HEK293 (cell line): Measurements from ENCODE around the gene MME.

Experiments
- KLF9 ChIP-seq: fragments of 450-650 bp; formaldehyde crosslinking; IDR thresholded peaks from 2 replicates; pipeline ENCODE4 v1.5.1; 2016; ENCODE audit warnings: missing biosample characterization, missing genetic modification characterization, low read depth
- SP2 ChIP-seq: fragments of 450-650 bp; formaldehyde crosslinking; IDR thresholded peaks from 2 replicates; pipeline ENCODE4 v1.5.1; 2016; ENCODE audit warnings: missing biosample characterization, missing genetic modification characterization
- YY1 ChIP-seq: fragments of 450-650 bp; formaldehyde crosslinking; IDR thresholded peaks from 2 replicates; pipeline ENCODE4 v1.5.1; 2018; ENCODE audit warnings: missing biosample characterization, missing genetic modification characterization
- ZBTB7A ChIP-seq: fragments of 450-650 bp; formaldehyde crosslinking; IDR thresholded peaks from 2 replicates; pipeline ENCODE4 v1.5.1; 2016; ENCODE audit warnings: low read depth, missing biosample characterization, missing genetic modification characterization
- ZBTB8A ChIP-seq: fragments of 450-650 bp; formaldehyde crosslinking; IDR thresholded peaks from 2 replicates; pipeline ENCODE4 v1.5.1; 2016; ENCODE audit warnings: missing biosample characterization, missing genetic modification characterization
- ZFP41 ChIP-seq: fragments of 450-650 bp; formaldehyde crosslinking; IDR thresholded peaks from 2 replicates; pipeline ENCODE4 v1.5.1; 2016; ENCODE audit warnings: missing biosample characterization, missing genetic modification characterization, borderline replicate concordance
- ZNF121 ChIP-seq: fragments of 450-650 bp; formaldehyde crosslinking; IDR thresholded peaks from 2 replicates; pipeline ENCODE4 v1.5.1; 2016; ENCODE audit warnings: missing biosample characterization, missing genetic modification characterization
- ZNF274 ChIP-seq, 2 experiments: fragments of 200-500 bp in 1 of 2; fragments of 450-650 bp in 1 of 2; sonication (Bioruptor generic) in 1 of 2; formaldehyde crosslinking in 1 of 2; IDR thresholded peaks; 2 replicates each; pipeline versions ENCODE4 v1.5.1 to v1.6.1; 2014 to 2016; ENCODE audit warnings: borderline replicate concordance in 1 of 2, inconsistent platforms in 1 of 2, low read length in 1 of 2, missing biosample characterization in 1 of 2, missing genetic modification characterization in 1 of 2
- ZNF37A ChIP-seq: fragments of 450-650 bp; IDR thresholded peaks from 2 replicates; pipeline ENCODE4 v1.5.1; 2018; ENCODE audit warnings: missing biosample characterization, missing genetic modification characterization
- ZNF629 ChIP-seq: fragments of 450-650 bp; formaldehyde crosslinking; IDR thresholded peaks from 2 replicates; pipeline ENCODE4 v1.5.1; 2017; ENCODE audit warnings: missing biosample characterization, missing genetic modification characterization
- ZNF670 ChIP-seq: fragments of 450-650 bp; formaldehyde crosslinking; IDR thresholded peaks from 2 replicates; pipeline ENCODE4 v1.5.1; 2016; ENCODE audit warnings: missing biosample characterization, missing genetic modification characterization, low read depth
- TF ChIP-seq, protein P1 (sequence below): fragments of 450-650 bp; formaldehyde crosslinking; IDR thresholded peaks from 2 replicates; pipeline ENCODE4 v1.5.1; 2016; ENCODE audit warnings: missing biosample characterization, missing genetic modification characterization
- TF ChIP-seq, protein P2 (sequence below): IDR thresholded peaks from 2 replicates; pipeline ENCODE4 v1.6.1; 2011; ENCODE audit warnings: mild to moderate bottlenecking, low read depth, low read length, borderline replicate concordance

DNA sequence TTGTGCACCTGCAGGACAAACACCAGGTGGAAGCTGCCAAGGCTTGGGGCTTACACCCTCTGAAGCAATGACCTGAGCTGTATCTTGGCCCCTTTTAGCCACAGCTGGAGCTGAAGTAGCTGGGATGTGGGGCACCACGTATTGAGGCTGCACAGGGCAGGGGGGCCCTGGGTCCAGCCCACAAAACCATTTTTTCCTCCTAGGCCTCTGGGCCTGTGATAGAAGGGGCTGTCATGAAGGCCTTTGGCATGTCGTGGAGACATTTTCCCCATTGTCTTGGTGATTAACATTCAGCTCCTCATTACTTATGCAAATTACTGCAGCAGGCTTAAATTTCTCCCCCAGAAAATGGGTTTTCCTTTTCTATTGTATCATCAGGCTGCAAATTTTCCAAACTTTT lies 27.6 kb upstream of the MME start:
- TF ChIP-seq, protein P1, sequence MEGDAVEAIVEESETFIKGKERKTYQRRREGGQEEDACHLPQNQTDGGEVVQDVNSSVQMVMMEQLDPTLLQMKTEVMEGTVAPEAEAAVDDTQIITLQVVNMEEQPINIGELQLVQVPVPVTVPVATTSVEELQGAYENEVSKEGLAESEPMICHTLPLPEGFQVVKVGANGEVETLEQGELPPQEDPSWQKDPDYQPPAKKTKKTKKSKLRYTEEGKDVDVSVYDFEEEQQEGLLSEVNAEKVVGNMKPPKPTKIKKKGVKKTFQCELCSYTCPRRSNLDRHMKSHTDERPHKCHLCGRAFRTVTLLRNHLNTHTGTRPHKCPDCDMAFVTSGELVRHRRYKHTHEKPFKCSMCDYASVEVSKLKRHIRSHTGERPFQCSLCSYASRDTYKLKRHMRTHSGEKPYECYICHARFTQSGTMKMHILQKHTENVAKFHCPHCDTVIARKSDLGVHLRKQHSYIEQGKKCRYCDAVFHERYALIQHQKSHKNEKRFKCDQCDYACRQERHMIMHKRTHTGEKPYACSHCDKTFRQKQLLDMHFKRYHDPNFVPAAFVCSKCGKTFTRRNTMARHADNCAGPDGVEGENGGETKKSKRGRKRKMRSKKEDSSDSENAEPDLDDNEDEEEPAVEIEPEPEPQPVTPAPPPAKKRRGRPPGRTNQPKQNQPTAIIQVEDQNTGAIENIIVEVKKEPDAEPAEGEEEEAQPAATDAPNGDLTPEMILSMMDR = no peak
- TF ChIP-seq ZNF670 (tag by site-specific recombination) (no peak), SP2 (tag by site-specific recombination) (no peak), ZNF629 (tag by site-specific recombination) (no peak), YY1 (tag by site-specific recombination) (no peak), ZNF121 (no peak), KLF9 (tag by site-specific recombination) (no peak), ZNF274 (IDR thresholded peaks at IDR 0.05; ENCODE audit: low read length) (no peak), ZNF274 (tag by site-specific recombination; IDR thresholded peaks at IDR 0.05; ENCODE audit: borderline replicate concordance) (no peak), ZBTB8A (tag by site-specific recombination) (no peak), ZBTB7A (tag by site-specific recombination) (no peak), ZFP41 (tag by site-specific recombination) (no peak), ZNF37A (tag by site-specific recombination) (no peak)
- TF ChIP-seq, protein P2, sequence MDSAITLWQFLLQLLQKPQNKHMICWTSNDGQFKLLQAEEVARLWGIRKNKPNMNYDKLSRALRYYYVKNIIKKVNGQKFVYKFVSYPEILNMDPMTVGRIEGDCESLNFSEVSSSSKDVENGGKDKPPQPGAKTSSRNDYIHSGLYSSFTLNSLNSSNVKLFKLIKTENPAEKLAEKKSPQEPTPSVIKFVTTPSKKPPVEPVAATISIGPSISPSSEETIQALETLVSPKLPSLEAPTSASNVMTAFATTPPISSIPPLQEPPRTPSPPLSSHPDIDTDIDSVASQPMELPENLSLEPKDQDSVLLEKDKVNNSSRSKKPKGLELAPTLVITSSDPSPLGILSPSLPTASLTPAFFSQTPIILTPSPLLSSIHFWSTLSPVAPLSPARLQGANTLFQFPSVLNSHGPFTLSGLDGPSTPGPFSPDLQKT = no peak
